H9 (cell line): Measurements from ENCODE around the gene NEURL1. TPM values are rescaled to one million over a fixed set of nuclear protein-coding genes. Genes with fewer than 3 reads are reported as not detected.

Source experiments
- DNase-seq: peaks from one replicate; pipeline ENCODE4 v3.0.0-alpha.2; 2017
- H2AFZ ChIP-seq: one replicate; pipeline ENCODE4 v1.6.1; 2013; ENCODE audit warnings: mild to moderate bottlenecking, low read length, control low read depth, moderate library complexity
- H2AK5ac ChIP-seq: 2 replicates; pipeline ENCODE4 v1.6.1; 2013; ENCODE audit warnings: low read length, control low read depth, mixed read lengths; ENCODE audit not compliant: insufficient read length
- H2BK120ac ChIP-seq: one replicate; pipeline ENCODE4 v1.6.1; 2013; ENCODE audit warnings: low read depth, mild to moderate bottlenecking, low read length, control low read depth, inconsistent platforms; ENCODE audit not compliant: poor library complexity, severe bottlenecking
- H2BK12ac ChIP-seq: 2 replicates; pipeline ENCODE4 v1.6.1; 2013; ENCODE audit warnings: low read length, control low read depth, mixed read lengths, low read depth; ENCODE audit not compliant: insufficient read length
- H2BK15ac ChIP-seq: 2 replicates; pipeline ENCODE4 v1.6.1; 2013; ENCODE audit warnings: low read depth, low read length, control low read depth
- H2BK20ac ChIP-seq: one replicate; pipeline ENCODE4 v1.6.1; 2013; ENCODE audit warnings: low read depth, mild to moderate bottlenecking, low read length, control low read depth, inconsistent platforms; ENCODE audit not compliant: poor library complexity, severe bottlenecking
- H2BK5ac ChIP-seq: 2 replicates; pipeline ENCODE4 v1.6.1; 2013; ENCODE audit warnings: low read length, control low read depth, mixed read lengths; ENCODE audit not compliant: insufficient read length
- H3K14ac ChIP-seq: 2 replicates; pipeline ENCODE4 v1.6.1; 2013; ENCODE audit warnings: low read length, control low read depth; ENCODE audit not compliant: insufficient read depth
- H3K18ac ChIP-seq: 2 replicates; pipeline ENCODE4 v1.6.1; 2013; ENCODE audit warnings: low read depth, mild to moderate bottlenecking, mixed read lengths, low read length, control low read depth; ENCODE audit not compliant: insufficient read length
- H3K23ac ChIP-seq: 2 replicates; pipeline ENCODE4 v1.6.1; 2013; ENCODE audit warnings: low read length, control low read depth, mixed read lengths, low read depth; ENCODE audit not compliant: insufficient read length
- H3K23me2 ChIP-seq: 2 replicates; pipeline ENCODE4 v1.6.1; 2013; ENCODE audit warnings: low read depth, mild to moderate bottlenecking, mixed read lengths, low read length, control low read depth; ENCODE audit not compliant: insufficient read length, poor library complexity, severe bottlenecking
- H3K27ac ChIP-seq: 2 replicates; pipeline ENCODE4 v1.5.1; 2013; ENCODE audit warnings: low read length, control low read depth, mixed read lengths, low read depth; ENCODE audit not compliant: insufficient read length
- H3K27me3 ChIP-seq: 2 replicates; pipeline ENCODE4 v1.6.1; 2013; ENCODE audit warnings: low read length, control low read depth, inconsistent platforms; ENCODE audit not compliant: insufficient read depth
- H3K4ac ChIP-seq: 2 replicates; pipeline ENCODE4 v1.6.1; 2013; ENCODE audit warnings: low read depth, mild to moderate bottlenecking, control low read depth, inconsistent platforms, low read length, moderate library complexity
- H3K4me1 ChIP-seq: 2 replicates; pipeline ENCODE4 v1.6.1; 2013; ENCODE audit warnings: low read length, control low read depth, inconsistent platforms; ENCODE audit not compliant: insufficient read depth
- H3K4me2 ChIP-seq: 2 replicates; pipeline ENCODE4 v1.6.1; 2013; ENCODE audit warnings: low read length, control low read depth, mixed read lengths; ENCODE audit not compliant: insufficient read length, insufficient read depth
- H3K56ac ChIP-seq: 2 replicates; pipeline ENCODE4 v1.6.1; 2013; ENCODE audit warnings: low read depth, mild to moderate bottlenecking, mixed read lengths, low read length, control low read depth; ENCODE audit not compliant: insufficient read length
- H3K79me1 ChIP-seq: 2 replicates; pipeline ENCODE4 v1.6.1; 2013; ENCODE audit warnings: low read depth, mild to moderate bottlenecking, moderate library complexity, low read length, control low read depth, inconsistent platforms; ENCODE audit not compliant: insufficient read depth, poor library complexity, severe bottlenecking
- H3K79me2 ChIP-seq: 2 replicates; pipeline ENCODE4 v1.6.1; 2013; ENCODE audit warnings: low read length, control low read depth, inconsistent platforms; ENCODE audit not compliant: insufficient read depth
- H3K9ac ChIP-seq: 2 replicates; pipeline ENCODE4 v1.6.1; 2013; ENCODE audit warnings: low read length, control low read depth, mixed read lengths; ENCODE audit not compliant: insufficient read length; ENCODE audit errors: extremely low read depth
- H3K9me3 ChIP-seq: one replicate; pipeline ENCODE4 v1.6.1; 2013; ENCODE audit warnings: low read depth, low read length, inconsistent platforms; ENCODE audit not compliant: control insufficient read depth
- H3T11ph ChIP-seq: one replicate; pipeline ENCODE4 v1.6.1; 2013; ENCODE audit warnings: mild to moderate bottlenecking, low read length, control low read depth, inconsistent platforms
- H4K20me1 ChIP-seq: one replicate; pipeline ENCODE4 v1.6.1; 2013; ENCODE audit not compliant: control insufficient read depth, insufficient read length, insufficient read depth
- H4K5ac ChIP-seq: 2 replicates; pipeline ENCODE4 v1.6.1; 2013; ENCODE audit warnings: low read depth, mild to moderate bottlenecking, mixed read lengths, low read length, control low read depth; ENCODE audit not compliant: insufficient read length
- H4K8ac ChIP-seq: replicated peaks from 2 replicates; pipeline ENCODE4 v1.6.1; 2013; ENCODE audit warnings: low read length, control low read depth, mixed read lengths, low read depth; ENCODE audit not compliant: insufficient read length
- H4K91ac ChIP-seq: 2 replicates; pipeline ENCODE4 v1.6.1; 2013; ENCODE audit warnings: low read depth, mild to moderate bottlenecking, moderate library complexity, mixed read lengths, low read length, control low read depth; ENCODE audit not compliant: insufficient read length
- H3K27ac Mint-ChIP-seq, 3 experiments: 2 replicates in 2 of 3; 3 replicates in 1 of 3; pipeline ENCODE4 v1.8.0; 2020 to 2021; ENCODE audit warnings: mixed read lengths in 3 of 3, mild to moderate bottlenecking in 1 of 3, moderate library complexity in 1 of 3
- H3K27me3 Mint-ChIP-seq: 2 replicates; pipeline ENCODE4 v1.8.0; 2021; ENCODE audit warnings: low read depth, mild to moderate bottlenecking, moderate library complexity, mixed read lengths
- H3K36me3 Mint-ChIP-seq, 3 experiments: 2 replicates in 2 of 3; 3 replicates in 1 of 3; pipeline ENCODE4 v1.8.0; 2020 to 2021; ENCODE audit warnings: low read depth in 3 of 3, mixed read lengths in 3 of 3; ENCODE audit not compliant: insufficient read depth in 1 of 3
- H3K4me1 Mint-ChIP-seq, 2 experiments: 2 replicates each; pipeline ENCODE4 v1.8.0; 2020; ENCODE audit warnings: mixed read lengths in 2 of 2
- H3K4me3 Mint-ChIP-seq, 2 experiments: 2 replicates in 1 of 2; 3 replicates in 1 of 2; pipeline ENCODE4 v1.8.0; 2020 to 2021; ENCODE audit warnings: mild to moderate bottlenecking in 2 of 2, mixed read lengths in 2 of 2, moderate library complexity in 1 of 2
- H3K9me3 Mint-ChIP-seq, 2 experiments: 2 replicates in 1 of 2; 3 replicates in 1 of 2; pipeline ENCODE4 v1.8.0; 2020; ENCODE audit warnings: mild to moderate bottlenecking in 2 of 2, mixed read lengths in 2 of 2, moderate library complexity in 1 of 2
- WGBS: extraction: QIAGEN DNeasy Blood & Tissue Kit; methylation state at CpG from one replicate; pipeline ENCODE4 v1.1.7; 2013; ENCODE audit warnings: missing lambda C conversion rate, low lambda C conversion rate, mixed read lengths; ENCODE audit not compliant: insufficient read length; ENCODE audit errors: extremely low coverage; 5-methylcytosine and 5-hydroxymethylcytosine counted together
- total RNA-seq: library from RNA; stranded (reverse); gene quantifications from 2 replicates; pipeline ENCODE4 v1.2.1, GENCODE V29; 2021
- TF ChIP-seq, protein P1 (sequence below): fragments of 200-600 bp; sonication (generic); conservative IDR thresholded peaks from 3 replicates; pipeline ENCODE4 v1.8.0; 2021; ENCODE audit warnings: antibody characterized with exemption, mild to moderate bottlenecking

The NEURL1 gene
- total RNA-seq, 1 experiment from 2014 or later, result 1.2 TPM

DNA sequence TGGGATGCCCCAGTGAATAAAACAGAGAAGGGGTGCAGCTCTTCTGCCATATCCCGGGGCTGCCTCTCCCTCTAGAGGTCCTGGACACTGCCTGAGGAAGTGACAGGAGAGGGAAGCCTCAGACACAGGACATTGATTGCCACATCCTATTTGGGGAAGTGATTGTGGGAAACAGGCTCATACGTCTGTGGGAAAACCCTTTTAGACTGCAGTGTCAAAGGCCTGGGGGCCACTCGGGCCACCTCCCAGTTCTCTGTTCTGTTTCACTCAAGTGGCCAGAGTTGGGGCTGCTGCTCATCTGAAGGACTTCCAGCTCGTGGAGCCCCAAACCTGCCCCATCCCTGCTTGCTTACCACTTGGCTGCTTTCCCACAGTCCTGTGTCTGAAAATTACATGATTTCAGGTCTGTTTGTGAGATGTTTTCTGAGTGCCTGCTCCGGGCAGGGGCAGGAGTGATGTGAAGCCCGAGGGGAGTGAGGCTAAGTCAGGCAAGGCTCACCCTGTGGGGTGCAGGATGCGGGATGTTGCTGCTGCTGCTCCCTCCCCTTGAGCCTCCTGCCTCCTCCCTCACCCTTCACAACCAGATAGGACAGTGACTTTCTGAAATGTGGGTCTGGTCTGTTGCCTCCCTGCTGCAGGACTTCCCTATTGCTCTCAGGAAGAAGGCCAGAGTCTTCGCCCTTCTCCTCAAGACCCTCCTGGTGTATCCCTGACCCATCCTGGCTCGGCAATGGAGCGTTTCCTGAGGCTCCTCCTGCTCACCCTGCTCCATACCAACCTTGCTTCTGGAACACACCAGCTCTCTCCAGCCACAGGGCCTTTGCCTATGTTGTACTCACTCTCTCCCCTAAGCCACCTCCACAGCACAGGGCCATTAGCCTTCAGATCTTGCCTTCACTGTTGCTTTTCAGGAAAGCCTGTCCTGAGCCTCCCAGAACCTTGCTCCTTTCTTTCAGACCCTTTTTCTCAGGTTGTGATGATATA lies 58.4 kb downstream of the NEURL1 start:
- Histone ChIP-seq H3K79me2 (no peaks in the 10 kb centered on the region), H2BK120ac (no peak overlapping the region), H3K4me2 (no peak overlapping the region), H2BK12ac (no peak overlapping the region), H3K27ac (no peak overlapping the region), H3K4ac (no peak overlapping the region), H3K23ac (no peak overlapping the region), H2AFZ (no peak overlapping the region), H3K56ac (no peak overlapping the region), H4K91ac (no peak overlapping the region), H3K27me3 (peaks cover 2% of the 10 kb centered on the region; the same call in 1 of the 2 replicates), H2BK15ac (no peak overlapping the region), H3K23me2 (no peaks in the 10 kb centered on the region), H3K4me1 (no peaks in the 10 kb centered on the region), H3K18ac (no peak overlapping the region), H3K9me3 (no peaks in the 10 kb centered on the region), H3K9ac (no peak overlapping the region), H4K20me1 (no peaks in the 10 kb centered on the region), H2BK5ac (no peak overlapping the region), H3K14ac (no peak overlapping the region), H2AK5ac (no peak overlapping the region), H2BK20ac (no peak overlapping the region), H3K79me1 (no peaks in the 10 kb centered on the region), H4K5ac (no peak overlapping the region), H3T11ph (no peak overlapping the region), H4K8ac (no peak overlapping the region)
- Mint-ChIP-seq H3K27ac (peak overlapping the region in 1 of 3 experiments; percentile 19; a peak in 2 of 7 replicates), H3K36me3 (no peaks in the 10 kb centered on the region), H3K9me3 (no peaks in the 10 kb centered on the region; a peak in 1 of 5 replicates), H3K4me1 (peaks cover 2 to 25% of the 10 kb centered on the region in 2 experiments; a peak in 3 of 4 replicates), H3K27me3 (peaks cover 45% of the 10 kb centered on the region), H3K4me3 (no peak overlapping the region)
- no CpG with 5 or more reads among the region's 10 CpGs for WGBS
- DNase-seq, result no peak
- TF ChIP-seq, protein P1, sequence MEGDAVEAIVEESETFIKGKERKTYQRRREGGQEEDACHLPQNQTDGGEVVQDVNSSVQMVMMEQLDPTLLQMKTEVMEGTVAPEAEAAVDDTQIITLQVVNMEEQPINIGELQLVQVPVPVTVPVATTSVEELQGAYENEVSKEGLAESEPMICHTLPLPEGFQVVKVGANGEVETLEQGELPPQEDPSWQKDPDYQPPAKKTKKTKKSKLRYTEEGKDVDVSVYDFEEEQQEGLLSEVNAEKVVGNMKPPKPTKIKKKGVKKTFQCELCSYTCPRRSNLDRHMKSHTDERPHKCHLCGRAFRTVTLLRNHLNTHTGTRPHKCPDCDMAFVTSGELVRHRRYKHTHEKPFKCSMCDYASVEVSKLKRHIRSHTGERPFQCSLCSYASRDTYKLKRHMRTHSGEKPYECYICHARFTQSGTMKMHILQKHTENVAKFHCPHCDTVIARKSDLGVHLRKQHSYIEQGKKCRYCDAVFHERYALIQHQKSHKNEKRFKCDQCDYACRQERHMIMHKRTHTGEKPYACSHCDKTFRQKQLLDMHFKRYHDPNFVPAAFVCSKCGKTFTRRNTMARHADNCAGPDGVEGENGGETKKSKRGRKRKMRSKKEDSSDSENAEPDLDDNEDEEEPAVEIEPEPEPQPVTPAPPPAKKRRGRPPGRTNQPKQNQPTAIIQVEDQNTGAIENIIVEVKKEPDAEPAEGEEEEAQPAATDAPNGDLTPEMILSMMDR, result no peak
